BJ (cell line): ENCODE data around the gene HOXD11. TPM values are rescaled to one million over a fixed set of nuclear protein-coding genes. Genes with fewer than 3 reads are reported as not detected.
A peak's percentile ranks its signal among the peaks of the same experiment; 100 is the strongest.

ENCODE experiments used
- CTCF ChIA-PET: fragments of 350-600 bp; formaldehyde crosslinking; extraction: SDS; loops from one replicate; lab custom pipeline; 2021; ENCODE audit warnings: antibody characterized with exemption, inconsistent platforms; lab: Yijun Ruan, JAX
- POLR2A ChIA-PET: fragments of 300-600 bp; sonication (Branson Sonifier 250); formaldehyde crosslinking; extraction: SDS; loops from one replicate; lab custom pipeline; 2021; ENCODE audit warnings: antibody characterized with exemption; lab: Charles Lee
- DNase-seq: peaks from one replicate; pipeline ENCODE4 v3.0.0-alpha.2; 2011; ENCODE audit warnings: low read depth
- H3K27me3 ChIP-seq: 2 replicates; pipeline ENCODE4 v1.6.0; 2011; ENCODE audit warnings: low read length; ENCODE audit not compliant: control insufficient read depth, insufficient read depth
- H3K36me3 ChIP-seq: 2 replicates; pipeline ENCODE4 v1.5.1; 2011; ENCODE audit warnings: low read length; ENCODE audit not compliant: control insufficient read depth, insufficient read depth
- H3K4me3 ChIP-seq: 2 replicates; pipeline ENCODE4 v1.5.1; 2011; ENCODE audit warnings: low read depth, mild to moderate bottlenecking, control low read depth, low read length
- CTCF ChIP-seq: IDR thresholded peaks from 2 replicates; pipeline ENCODE4 v1.5.1; 2011; ENCODE audit warnings: low read depth, mild to moderate bottlenecking, control low read depth, inconsistent platforms, low read length, moderate library complexity; ENCODE audit not compliant: insufficient read depth
- polyA plus RNA-seq: library from polyadenylated mRNA; depleted of rRNA; stranded (reverse); fragments of >200 nt; gene quantifications from 2 replicates; pipeline ENCODE4 v1.2.3, GENCODE V29; 2011

HOXD11 gene
- polyA plus RNA-seq, 1 experiment = 9.9 TPM

- no peak for DNase-seq
- Histone ChIP-seq H3K36me3 (no peaks in the 10 kb centered on the region), H3K4me3 (peak overlapping the region; percentile 33), H3K27me3 (peaks cover 49% of the 10 kb centered on the region)
- ChIA-PET POLR2A (no interaction called here), CTCF (interaction anchor here (0.6 to 3.4 kb wide), 19 partner anchors 8 to 849 kb away, joined by 3 to 60 read pairs (median 6); partner anchors contain the start of gene LNPK)
- TF ChIP-seq CTCF = peak; percentile 93
Observed at GRCh38 chr2:176088048-176088936, 18.8 kb upstream of the HOXD11 start.

GRCh38 chr2:176088937-176089842, 17.9 kb upstream of the HOXD11 start:
- no peak overlapping the region for H3K4me3 ChIP-seq
- H3K27me3 ChIP-seq = peaks cover 45% of the 10 kb centered on the region
- ChIA-PET CTCF (interaction anchor here (0.6 to 3.4 kb wide), 15 partner anchors 8 to 838 kb away, joined by 3 to 60 read pairs (median 7); partner anchors contain the start of gene LNPK), POLR2A (no interaction called here)
- DNase-seq = no peak
- H3K36me3 ChIP-seq = no peaks in the 10 kb centered on the region
- TF ChIP-seq CTCF = no peak

- Histone ChIP-seq H3K27me3 (peaks cover 47% of the 10 kb centered on the region), H3K36me3 (no peaks in the 10 kb centered on the region), H3K4me3 (no peak overlapping the region)
- ChIA-PET CTCF (interaction anchor here (0.6 to 3.4 kb wide), 3 partner anchors 8 to 403 kb away, joined by 3 to 60 read pairs (median 7); no protein-coding TSS in a partner anchor), POLR2A (no interaction called here)
- TF ChIP-seq CTCF = no peak
- no peak for DNase-seq
Observed at GRCh38 chr2:176089843-176090395, 17.2 kb upstream of the HOXD11 start.

GRCh38 chr2:176090862-176091261, 16.2 kb upstream of the HOXD11 start:
- Histone ChIP-seq H3K4me3 (no peak overlapping the region), H3K27me3 (peaks cover 40% of the 10 kb centered on the region), H3K36me3 (no peaks in the 10 kb centered on the region)
- no peak for TF ChIP-seq CTCF
- DNase-seq = no peak
- CTCF ChIA-PET = interaction anchor here (0.8 to 0.9 kb wide), 2 partner anchors 11 to 404 kb away, joined by 4 to 5 read pairs; no protein-coding TSS in a partner anchor
- POLR2A ChIA-PET = no interaction called here
